GM18907 (cell line): Measurements from ENCODE around the gene OXSR1.
"Not testable (repeated sequence)": the region's sequence is repeated elsewhere in the genome, so short reads cannot be mapped to it uniquely, and the experiment has no call there.

ENCODE experiments used
- ATAC-seq: cut with Tn5 transposase; IDR thresholded peaks from one replicate; pipeline ENCODE4 v1.9.1; 2021; ENCODE audit warnings: mild to moderate bottlenecking, moderate library complexity; ENCODE audit not compliant: unreplicated experiment

Gene OXSR1

DNA sequence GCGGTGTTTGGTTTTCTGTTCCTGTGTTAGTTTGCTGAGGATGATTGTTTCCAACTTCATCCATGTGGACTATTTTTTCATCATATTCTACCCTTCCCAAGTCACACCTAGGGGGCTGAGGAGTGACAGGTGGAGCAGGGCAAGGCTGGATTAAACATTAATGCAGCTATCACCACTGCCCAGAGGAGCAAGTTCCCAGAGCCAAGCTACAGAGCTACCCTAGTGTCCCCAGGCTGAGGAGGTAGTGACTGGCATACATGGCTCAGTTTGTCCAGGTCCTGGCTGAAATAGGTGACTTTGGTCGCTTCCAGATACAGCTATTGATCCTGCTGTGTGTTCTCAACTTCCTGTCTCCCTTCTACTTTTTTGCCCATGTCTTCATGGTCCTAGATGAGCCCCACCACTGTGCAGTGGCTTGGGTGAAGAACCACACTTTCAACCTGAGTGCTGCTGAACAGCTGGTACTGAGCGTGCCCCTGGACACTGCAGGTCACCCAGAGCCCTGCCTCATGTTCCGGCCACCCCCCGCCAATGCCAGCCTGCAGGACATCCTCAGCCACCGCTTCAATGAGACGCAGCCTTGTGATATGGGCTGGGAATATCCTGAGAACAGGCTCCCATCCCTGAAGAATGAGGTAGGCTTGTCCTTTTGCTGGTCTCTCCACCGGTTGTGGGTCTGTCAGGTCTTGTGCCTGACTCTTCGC is 100.4 kb downstream of the OXSR1 start, which contains the start of gene SLC22A13:
SLC22A13 (plus strand) TSS at position 209 of the 704 bp plus-strand sequence; CDS start at position 258, 49 bp downstream.
- no peak for ATAC-seq

DNA sequence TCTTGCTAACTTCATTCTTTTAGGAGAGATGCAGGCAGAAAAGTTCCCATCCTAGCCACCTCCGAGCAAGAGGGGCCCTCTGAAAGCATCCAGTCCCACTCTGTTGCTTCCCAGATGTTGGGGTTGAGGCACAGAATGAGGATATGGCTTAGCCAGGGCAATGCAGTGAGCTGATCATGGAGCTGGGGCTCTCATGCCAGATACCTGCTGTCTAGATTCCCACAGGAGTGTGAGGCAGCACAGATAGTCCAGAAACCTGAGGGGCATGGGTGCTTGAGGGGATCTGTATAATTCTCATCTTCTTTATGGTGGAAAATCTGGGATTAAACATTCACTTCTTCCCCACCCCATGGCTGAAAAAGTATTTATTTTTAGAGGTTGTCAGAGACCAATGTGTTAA is 101.5 kb downstream of the OXSR1 start:
- ATAC-seq = no peak

DNA sequence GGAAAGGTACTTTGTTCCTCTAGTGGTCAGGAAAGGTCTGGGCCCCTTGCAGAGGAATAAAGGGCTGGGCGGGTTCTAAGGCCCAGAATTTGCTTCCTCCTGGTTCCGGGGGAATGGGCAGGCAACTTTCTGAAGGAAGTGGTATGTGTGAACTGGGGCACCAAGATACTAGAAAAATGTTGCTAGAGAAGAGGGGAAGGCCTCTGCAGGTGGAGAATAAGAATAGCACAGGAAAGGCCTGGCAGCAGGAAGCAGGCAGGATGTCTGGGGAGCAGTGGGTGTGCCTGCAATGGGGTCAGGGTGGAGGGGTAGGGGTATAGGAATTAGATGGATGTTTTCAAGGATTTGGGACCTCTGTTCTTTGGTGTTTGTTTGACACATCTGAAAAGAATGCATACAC is 102.3 kb downstream of the OXSR1 start:
- ATAC-seq = no peak

DNA sequence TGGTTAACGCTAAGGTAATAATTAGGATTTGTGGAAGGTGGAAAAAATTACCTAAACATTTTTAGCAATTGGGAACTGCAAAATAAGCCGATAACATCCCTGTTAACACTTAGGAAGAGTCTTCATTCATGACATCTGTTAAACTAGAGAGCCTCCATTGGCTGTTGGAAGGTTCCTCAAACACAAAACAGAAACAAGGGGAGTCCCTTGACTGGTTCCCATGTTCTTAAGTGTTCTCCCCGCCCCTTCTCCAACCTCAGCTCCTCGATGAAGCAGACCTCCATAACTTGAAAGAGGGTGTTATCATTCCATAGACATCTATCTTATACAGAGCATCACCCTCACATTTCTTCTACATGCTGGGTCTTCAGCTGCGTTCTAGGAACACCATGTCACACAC is 102.8 kb downstream of the OXSR1 start:
- no peak for ATAC-seq

DNA sequence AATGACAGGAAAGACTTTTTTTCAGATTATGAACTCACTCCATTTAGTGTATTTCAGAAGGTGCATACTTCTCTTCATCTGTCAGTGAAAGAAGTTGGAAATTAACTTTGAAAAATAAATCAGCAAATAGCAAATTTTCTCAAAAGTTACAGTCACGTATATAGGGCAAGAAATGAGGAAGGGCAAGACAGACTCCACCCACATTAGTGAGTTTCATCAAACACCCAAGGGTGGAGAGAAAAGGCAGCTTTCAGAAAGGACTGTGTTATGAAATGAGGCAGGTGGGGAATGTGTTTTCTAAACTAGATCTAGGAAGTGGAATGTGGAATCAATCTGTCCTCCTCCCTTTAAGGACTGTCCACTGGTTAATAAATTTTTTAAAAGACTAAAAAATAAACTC is 103.2 kb downstream of the OXSR1 start:
- no peak for ATAC-seq

DNA sequence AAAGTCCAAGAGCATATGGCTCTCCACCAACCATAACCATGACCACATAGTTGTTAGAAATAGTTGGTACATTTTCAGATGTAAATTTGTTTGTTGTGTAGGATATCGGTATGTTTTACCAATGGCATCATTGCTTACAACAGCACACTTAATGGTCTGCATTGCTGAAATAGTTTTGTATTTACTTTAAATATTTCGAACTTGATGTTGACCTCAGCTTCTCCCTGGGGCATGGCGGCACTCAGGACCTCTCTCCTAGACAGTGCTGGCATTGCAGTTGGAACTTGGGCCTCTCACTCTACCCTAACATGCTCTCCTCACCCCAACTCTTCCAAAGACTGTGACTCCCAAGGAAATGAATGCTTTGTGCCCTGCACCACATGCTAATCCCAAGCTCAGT is 105.3 kb downstream of the OXSR1 start:
- ATAC-seq = no peak

DNA sequence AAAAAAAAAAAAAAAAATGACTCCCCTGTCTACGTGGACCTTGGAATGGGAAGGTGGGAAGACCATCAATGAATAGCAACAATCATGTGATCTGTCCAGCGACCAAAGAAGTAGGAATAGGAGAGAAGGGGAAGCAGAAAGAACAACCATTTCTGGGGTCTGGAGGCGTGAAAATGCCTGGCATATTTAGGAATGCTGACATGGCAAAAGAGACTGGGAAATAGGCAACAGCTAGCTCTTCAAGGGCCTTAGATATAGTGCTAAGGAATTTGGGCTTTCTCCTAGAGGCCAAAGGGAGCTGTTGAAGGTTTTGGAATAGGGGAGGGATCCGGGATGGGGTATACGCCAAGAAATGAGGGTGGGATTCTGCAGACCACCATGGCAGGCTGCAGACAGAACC is 106.2 kb downstream of the OXSR1 start:
- no peak for ATAC-seq

DNA sequence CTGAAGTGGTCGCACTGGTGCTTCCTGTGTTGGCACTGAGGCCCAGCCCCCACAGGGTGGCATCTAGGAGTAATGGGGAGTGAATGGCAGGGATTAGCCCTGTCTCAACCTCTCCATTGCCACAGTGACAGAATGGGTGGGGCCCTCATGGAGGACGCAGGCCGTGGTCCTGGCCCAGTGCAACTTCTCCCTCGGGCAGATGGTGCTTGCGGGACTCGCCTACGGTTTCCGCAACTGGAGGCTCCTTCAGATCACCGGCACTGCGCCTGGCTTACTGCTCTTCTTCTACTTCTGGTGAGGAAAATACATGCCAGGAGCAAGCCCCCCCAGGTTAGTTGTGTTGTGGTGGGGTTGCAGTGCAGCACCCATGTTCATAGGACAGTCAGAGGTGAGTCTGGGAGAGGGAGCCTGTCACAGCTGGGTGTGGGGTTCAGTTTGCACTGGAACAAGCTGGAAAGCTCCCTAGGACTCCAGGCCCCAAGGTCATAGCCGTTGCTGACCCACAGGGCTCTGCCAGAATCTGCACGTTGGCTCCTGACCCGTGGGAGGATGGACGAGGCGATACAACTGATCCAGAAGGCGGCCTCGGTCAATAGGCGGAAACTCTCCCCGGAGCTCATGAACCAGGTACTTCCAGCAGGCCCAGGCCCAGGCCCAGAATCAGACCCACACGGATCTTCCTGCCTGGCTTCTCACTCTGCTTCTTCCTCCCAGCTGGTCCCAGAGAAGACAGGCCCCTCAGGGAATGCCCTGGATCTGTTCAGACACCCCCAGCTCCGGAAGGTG is 109.7 kb downstream of the OXSR1 start:
- ATAC-seq = no peak

DNA sequence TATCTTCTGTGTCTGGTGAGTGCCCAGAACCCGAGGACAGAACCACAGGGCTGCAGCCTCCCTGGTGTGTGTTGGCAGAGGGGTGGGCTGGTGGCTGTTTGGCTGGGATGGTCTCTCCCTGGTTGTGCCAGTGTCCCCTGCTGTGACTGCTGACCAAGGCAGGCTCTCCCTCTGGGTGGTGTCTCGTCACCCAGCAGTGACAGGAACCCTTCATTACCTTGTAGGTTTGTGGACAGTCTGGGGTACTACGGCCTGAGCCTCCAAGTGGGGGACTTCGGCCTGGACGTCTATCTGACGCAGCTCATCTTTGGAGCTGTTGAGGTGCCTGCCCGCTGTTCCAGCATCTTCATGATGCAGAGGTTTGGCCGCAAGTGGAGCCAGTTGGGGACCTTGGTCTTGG is 110.3 kb downstream of the OXSR1 start:
- ATAC-seq = no peak

DNA sequence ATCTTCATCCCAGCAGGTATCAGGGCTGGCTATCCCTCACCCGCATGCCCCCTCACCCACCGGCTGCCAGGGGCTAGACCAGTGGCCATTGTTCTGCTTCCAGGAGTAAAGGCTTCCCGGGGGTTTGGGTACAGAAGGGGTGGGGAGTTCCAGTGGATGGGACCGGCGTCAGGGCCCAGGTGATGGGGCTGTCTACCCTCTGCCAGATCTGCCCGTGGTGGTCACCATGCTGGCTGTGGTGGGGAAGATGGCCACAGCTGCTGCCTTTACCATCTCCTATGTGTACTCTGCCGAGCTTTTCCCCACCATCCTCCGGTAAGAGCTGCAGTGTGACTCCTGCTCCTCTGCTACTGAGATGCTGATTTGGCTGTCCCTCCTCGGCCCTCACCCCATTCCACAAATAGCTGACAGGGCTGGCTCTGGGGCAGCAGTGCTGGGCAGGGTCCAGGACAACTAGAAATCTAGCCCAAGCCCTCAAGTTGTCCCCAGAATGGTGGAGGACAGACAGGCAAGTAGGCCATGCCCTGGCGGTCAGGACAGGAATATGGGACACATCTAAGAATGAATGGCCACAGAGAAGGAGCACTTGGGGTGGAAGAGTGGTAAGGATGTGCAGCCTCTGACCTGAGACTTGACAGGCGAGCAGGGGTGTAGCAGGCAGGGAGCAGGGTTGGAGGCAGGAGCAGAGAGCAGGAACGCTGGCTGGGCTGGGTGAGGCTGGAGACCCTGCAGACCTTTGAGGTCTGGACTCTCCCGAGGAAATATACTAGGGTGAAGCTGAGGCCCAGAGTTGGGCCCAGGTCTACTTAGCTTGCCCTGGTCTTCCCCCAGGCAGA is 111.0 kb downstream of the OXSR1 start:
- no peak for ATAC-seq

DNA sequence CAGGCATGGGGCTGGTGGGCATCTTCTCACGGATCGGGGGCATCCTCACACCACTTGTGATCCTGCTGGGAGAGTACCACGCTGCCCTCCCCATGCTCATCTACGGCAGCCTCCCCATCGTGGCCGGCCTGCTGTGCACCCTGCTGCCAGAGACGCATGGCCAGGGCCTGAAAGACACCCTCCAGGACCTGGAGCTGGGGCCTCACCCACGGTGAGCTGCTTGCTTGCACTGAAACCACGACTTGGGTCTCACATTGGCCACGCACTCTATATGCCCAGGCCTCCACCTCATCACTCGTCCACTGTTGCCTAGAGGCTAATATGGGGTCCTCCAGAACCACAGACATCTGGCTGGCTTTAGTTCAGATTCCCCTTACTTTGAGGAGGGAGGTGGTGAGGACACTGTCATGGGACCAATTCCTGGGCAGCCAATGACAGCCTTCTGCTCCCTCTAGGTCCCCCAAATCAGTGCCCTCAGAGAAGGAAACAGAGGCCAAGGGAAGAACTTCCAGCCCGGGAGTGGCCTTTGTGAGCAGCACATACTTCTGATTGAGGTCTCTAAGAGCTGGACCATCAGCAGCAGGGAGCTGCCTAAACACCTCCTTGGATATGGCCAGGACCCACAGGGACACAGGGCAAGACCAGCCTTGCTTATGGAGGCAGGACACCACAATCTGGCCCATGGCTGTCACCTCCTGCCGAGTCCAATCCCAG is 111.7 kb downstream of the OXSR1 start:
- ATAC-seq = no peak

DNA sequence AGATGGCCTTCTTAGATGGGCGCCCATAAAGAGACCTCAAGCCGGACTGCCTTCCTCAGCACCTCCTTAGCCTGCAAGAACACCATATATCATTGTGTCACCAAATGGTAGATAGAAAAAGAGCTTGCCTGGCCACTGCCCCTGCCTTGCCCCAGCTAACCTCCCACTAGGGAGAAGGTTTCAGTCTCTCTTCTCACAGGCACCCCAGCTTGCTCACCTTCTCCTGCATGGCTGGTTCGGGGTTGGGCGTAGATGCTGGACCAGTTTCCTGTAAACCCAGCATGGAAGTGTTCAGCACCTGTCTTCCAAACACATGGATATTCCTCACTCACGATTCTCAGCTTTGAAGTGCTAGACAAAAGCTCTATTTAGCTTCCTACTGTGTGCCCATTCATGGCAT is 113.5 kb downstream of the OXSR1 start:
- ATAC-seq = no peak

DNA sequence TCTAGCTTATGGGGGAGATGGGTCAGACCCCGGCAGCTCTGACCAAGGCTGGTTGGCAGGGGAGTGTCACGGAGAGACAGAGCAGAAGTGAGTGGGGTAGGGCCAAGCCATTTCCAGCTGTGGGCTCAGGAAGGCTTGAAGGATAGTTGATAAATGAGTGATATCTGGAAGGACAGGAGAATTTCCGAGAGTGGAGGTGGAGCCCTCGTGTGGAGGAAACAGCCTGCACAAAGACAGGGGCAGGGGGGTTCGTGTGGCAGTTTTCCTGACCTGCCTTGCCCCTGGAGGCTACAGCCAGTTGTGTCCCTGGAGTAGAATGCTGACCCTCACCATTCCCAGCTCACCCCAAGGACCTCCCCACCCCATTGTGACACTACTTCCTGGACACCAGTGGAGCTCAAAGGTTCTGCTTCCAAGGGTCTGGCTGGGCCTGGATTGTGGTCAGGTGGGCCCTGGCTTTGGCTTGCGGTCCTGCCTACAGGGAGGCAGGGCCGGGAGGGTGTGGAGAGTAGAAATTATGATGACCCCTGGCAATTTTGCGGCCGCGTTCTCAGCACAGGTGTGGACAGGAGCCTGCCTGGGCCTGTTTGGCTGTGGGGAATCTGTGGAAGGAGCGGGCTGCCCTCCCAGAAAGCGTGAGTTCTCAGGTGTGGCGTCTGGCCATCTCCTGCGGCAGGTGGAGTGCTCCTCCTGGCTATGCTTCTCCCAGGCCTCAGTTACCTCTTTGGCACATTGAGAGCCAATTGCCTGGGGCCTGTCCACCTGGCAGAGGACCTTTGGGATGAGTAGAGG is 116.8 kb downstream of the OXSR1 start, which contains the start of gene SLC22A14:
SLC22A14 (plus strand) TSS at position 400 of the 792 bp plus-strand sequence. CDS start 23,733 bp downstream, outside the sequence.
- no peak for ATAC-seq

DNA sequence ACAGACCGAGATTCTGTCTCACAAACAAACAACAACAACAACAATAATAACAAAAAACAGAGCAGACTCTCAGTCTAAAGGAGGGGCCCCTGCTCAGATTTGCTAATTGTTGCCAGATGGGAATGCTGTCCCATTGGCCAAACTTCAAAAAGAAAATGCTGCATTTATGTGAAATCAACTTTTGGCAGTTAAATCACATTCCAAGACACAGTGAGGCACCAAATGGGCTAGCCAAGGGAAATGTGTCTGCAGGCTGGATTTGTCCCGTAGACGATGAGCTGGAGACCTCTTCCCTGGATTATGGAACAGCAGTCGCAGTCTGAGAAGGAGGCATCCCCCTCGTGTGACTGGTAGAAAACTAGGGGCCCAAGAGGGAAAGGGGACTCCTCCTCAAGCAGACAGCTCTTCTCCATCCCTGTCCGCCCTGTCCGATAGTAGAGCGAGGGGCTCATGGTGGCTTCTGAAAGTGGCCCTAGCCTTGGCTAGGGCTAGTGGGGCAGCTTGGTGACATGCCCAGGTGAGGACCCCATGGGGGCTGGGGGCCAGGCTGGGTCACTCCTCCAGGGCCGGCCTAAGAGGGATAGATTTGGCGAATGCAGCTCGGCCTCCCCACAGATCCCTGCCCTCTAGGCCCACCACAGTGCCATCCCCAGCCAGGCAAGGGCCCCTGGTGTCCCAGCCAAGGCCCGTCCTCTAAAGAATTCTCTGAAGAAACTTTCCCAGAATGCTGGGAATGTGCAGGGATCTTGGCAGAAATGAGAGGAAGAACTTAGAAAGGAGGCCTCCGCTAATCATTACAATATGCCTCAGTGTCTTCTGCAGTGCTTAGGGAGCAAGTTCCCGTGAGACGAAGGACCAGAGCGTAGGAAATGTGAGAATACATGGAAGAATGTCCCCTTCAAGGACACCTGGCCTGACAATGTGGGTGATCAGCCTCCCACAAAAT is 118.7 kb downstream of the OXSR1 start:
- ATAC-seq = no peak

DNA sequence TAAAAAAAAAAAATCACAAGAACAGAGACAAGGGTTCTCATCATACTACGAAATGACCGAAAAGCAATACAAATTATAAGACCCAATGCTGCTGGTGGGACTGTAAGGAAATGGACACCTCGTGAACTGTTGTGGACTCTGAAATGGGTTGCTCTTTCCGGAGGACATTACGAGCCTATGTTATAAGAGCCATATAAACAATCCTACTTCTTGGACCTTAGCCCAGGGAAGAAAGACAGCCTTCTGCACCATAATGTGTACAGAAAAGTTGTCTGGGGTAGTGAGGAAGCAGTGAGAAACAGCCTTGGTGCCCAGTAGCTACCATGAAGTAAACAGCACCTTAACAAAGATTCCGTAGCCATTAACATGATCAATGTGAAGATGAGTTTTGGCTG is 119.4 kb downstream of the OXSR1 start:
- no peak for ATAC-seq

DNA sequence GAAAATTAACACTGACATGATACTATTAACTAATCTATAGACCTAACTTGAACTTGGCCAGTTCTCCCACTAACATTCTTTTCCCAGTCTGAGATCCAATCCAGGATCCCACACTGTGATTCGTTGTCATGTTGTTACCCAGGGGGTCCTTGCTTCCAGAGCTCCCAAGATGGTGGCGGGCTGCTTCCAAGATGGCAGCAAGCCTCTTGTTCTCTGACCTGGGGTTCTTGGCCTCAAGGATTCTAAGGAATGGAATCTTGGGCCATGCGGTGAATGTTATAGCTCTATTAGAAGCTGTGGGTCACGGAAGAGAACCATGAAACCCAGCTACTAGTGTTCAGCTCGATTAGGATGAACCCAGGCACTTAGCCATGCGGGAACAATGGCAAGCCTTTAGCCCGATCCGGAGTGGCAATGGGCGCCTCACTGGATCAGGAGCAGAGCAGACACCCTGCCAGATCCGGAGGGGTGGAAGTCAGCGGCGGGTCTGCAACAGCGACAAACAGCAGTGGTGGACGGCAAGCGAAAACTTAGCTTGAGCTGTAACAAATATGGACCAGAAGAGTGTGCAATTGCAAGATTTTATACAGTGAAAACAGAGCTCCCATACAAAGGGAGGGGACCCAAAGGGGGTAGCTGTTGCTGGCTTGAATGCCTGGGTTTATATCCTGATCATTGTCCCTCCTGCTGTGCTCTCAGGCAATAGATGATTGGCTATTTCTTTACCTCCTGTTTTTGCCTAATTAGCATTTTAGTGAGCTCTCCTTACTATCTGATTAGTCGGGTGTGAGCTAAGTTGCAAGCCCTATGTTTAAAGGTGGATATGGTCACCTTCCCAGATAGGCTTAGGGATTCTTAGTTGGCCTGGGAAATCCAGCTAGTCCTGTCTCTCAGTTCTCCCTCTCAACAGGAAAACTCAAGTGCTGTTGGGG is 124.2 kb downstream of the OXSR1 start:
- not testable (repeated sequence) for ATAC-seq

DNA sequence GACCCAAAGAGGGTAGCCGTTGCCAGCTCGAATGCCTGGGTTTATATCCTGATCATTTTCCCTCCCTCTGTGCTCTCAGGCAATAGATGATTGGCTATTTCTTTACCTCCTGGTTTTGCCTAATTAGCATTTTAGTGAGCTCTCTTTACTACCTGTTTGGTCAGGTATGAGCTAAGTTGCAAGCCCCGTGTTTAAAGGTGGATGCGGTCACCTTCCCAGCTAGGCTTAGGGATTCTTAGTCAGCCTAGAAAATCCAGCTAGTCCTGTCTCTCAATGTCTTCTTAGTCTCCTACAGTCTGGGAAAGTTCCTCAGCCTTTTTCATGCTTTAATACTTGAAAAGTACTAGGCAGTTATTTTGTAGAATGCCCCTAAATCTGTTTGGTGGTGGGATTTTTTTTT is 131.7 kb downstream of the OXSR1 start:
- not testable (repeated sequence) for ATAC-seq

DNA sequence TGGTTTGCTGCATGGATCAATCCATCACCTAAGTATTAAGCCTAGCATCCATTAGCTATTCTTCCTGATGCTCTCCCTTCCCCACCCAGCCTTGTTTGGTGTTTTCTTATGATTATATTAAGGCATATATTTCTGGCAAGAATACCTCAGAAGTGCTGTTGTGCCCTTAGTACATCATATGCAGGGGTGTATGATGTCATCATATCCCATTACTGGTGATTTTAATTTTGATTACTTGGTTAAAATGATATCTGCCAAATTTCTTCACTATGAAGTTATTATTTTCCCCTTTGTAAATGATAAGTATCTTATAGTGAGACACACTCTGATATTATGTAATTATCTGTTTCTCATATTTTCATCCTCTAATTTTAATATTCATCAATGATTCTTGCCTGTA is 132.2 kb downstream of the OXSR1 start:
- no peak for ATAC-seq
